ENCODE results near the gene ETAA1.

ETAA1 gene

DNA sequence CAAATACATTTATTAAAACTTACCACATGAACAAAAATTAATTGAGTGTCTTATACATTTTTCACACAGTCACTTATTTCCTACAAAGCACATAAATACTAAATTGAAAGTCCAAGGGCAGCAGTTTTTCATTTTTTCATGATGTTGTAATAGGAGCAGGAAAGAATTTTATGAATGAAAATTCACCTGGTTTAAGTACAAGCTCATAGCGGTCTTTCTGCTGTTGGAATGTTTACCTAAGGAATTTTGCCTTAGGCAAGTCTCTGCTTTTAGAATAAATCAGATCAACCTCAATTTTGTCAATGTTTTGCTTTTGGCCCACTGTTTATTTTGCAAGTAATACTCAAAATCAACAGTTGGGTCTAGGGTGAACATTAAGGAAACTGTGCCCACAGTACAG is 40.0 kb downstream of the ETAA1 start:
- no peak for DNase-seq (ENCODE audit: low read depth in 2 of 2)

GRCh38 chr2:67438337-67438736 is 41.2 kb downstream of the ETAA1 start:
- DNase-seq (ENCODE audit: low read depth in 2 of 2) = no peak

DNA sequence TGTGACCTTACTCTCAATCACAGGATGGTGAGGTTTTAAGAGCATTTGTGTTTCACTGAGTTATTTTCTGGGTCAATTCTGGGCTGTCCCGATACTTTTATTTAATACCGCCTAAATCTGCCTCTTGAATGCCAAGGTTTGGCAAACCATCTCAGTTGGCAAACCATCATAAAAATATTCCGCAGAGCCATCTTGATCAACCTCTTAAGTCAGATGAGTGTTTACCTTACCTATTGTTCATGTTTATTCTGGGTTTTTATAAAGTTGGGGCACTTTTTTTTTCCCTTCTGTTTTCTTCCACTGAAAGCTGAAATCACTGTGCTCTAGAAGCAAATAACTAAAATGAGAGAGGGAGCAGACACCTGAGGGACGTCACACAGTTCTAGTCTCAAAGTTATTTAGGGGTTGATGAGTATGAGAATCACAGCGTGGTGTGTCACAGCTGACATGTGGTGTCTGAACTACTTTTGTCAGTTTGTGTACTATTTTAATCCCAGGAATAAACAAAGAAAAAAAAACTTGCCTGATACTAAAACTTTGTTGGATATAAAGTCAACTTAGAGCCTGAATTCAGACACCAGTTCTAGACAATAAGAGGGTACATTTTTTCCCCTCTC is 48.6 kb downstream of the ETAA1 start:
- no peak for DNase-seq (ENCODE audit: low read depth in 2 of 2)

DNA sequence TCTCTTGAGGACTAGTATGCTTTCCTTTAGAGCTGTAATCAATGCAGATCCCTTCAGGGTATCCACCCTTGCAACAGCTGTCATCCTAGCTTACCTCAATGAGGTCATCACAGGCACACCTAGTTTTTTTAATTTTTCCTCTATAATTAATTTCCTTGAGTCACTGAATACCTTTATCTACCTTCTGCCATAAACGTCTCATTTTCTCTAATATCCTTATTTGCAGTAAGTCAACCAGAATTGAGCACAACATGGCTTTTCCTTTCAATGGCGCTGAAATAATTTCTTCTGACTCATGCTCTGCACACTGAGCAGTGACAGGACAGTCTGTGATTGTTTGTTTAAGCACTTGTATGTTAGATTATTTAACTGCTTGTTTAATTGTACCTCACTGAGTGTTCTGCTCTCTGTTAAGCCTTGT is 49.4 kb downstream of the ETAA1 start:
- DNase-seq (ENCODE audit: low read depth in 2 of 2) = no peak

DNA sequence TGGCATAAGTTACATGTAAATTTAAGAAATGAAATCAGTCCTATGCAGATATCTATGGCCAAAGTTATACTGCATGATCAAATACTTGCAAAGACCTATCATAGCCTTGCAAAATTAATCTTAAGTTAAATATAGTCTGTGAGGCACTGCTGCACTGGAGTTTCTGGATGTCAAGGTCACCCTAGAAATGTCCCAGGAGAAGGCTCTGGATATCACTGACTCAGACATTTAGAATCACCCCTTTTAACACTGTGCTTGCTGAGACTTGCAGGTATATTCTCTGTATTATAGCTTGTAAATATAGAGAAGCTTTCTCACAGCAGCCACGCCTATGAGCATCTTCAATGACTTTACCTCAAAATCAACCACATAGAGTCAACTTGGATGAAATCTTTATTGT is 51.5 kb downstream of the ETAA1 start:
- no peak for DNase-seq (ENCODE audit: low read depth in 2 of 2)

- DNase-seq (ENCODE audit: low read depth in 2 of 2) = no peak
These were observed 54.1 kb downstream of the ETAA1 start for GRCh38 chr2:67451086-67451832.

- DNase-seq (ENCODE audit: low read depth in 2 of 2) = no peak
These were observed 56.2 kb downstream of the ETAA1 start for GRCh38 chr2:67453310-67453709.

- DNase-seq (ENCODE audit: low read depth in 2 of 2) = no peak
These were observed 58.3 kb downstream of the ETAA1 start for GRCh38 chr2:67455219-67456142.

- no peak for DNase-seq (ENCODE audit: low read depth in 2 of 2)
These were observed 59.3 kb downstream of the ETAA1 start for GRCh38 chr2:67456428-67456827.

DNA sequence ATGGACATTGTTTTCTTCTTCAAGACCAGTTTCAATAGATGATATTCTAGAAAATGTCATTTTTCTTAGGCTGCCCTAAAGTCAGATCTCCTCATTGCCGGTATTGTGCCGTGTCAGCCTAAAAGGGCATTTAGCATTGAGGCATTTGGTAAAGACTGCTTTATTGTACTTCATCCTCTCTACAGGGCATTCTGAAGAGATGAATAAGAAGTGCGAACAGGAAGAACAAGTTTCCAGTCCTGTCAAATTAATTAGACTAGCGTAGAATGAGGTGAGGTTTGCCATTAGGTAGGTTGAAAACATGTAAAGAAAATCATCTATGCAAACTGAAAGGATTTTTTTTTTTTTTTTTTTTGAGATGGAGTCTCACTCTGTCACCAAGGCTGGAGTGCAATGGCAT is 60.6 kb downstream of the ETAA1 start:
- no peak for DNase-seq (ENCODE audit: low read depth in 2 of 2)

GRCh38 chr2:67459761-67460160 is 62.6 kb downstream of the ETAA1 start:
- DNase-seq (ENCODE audit: low read depth in 2 of 2) = no peak

Measured in stimulated activated CD8-positive, alpha-beta memory T cell treated with anti-CD3 and anti-CD28 coated beads, Interleukin-2, amount 100 ng/mL, for 48 hours (primary cell).